Measurements from ENCODE around the gene FAM168A. TPM values are rescaled to one million over a fixed set of nuclear protein-coding genes. Genes with fewer than 3 reads are reported as not detected.
"Not testable (repeated sequence)": the region's sequence is repeated elsewhere in the genome, so short reads cannot be mapped to it uniquely, and the experiment has no call there.

The FAM168A gene
- total and polyA plus RNA-seq, 9 of the 15 experiments (the other 6 are each of a cell fraction or from before 2014, with no cell fraction given) = 0.44 to 7.2 (median 2.9) TPM

- Histone ChIP-seq H4K20me1 (replicated peaks; ENCODE audit: control insufficient read depth, insufficient read depth, low read length) (no peaks in the 10 kb centered on the region; the same call in 1 of the 2 replicates), H3K9me3 (replicated peaks; ENCODE audit: control insufficient read depth, insufficient read depth, low read depth, low read length) (no peaks in the 10 kb centered on the region), H3K27me3 (ENCODE audit: control insufficient read depth in 2 of 2, insufficient read depth in 2 of 2, low read length in 2 of 2) (no peaks in the 10 kb centered on the region), H2AFZ (ENCODE audit: low read depth, low read length) (no peak overlapping the region), H3K27ac (ENCODE audit: extremely low read depth, low read depth, low read length) (no peak overlapping the region), H3K9ac (ENCODE audit: insufficient read depth in 1 of 2, low read depth in 2 of 2, low read length in 2 of 2) (no peak overlapping the region), H3K79me2 (ENCODE audit: control insufficient read depth, insufficient read depth, low read length) (no peaks in the 10 kb centered on the region), H3K4me2 (ENCODE audit: insufficient read depth, low read length) (no peak overlapping the region), H3K4me3 (no peak overlapping the region), H3K36me3 (ENCODE audit: control insufficient read depth, insufficient read depth, low read length) (no peaks in the 10 kb centered on the region), H3K9me1 (ENCODE audit: control insufficient read depth, insufficient read depth, low read length) (no peaks in the 10 kb centered on the region), H3K4me1 (replicated peaks in 1 of 2; ENCODE audit: control insufficient read depth in 2 of 2, insufficient read depth in 2 of 2, low read length in 2 of 2) (peaks cover 0 to 8% of the 10 kb centered on the region in 2 experiments; a peak in 3 of 5 replicates)
- CTCF ChIA-PET (ENCODE audit: low intra/inter-chr PET ratio) = no interaction called here
- TF ChIP-seq, protein P1, sequence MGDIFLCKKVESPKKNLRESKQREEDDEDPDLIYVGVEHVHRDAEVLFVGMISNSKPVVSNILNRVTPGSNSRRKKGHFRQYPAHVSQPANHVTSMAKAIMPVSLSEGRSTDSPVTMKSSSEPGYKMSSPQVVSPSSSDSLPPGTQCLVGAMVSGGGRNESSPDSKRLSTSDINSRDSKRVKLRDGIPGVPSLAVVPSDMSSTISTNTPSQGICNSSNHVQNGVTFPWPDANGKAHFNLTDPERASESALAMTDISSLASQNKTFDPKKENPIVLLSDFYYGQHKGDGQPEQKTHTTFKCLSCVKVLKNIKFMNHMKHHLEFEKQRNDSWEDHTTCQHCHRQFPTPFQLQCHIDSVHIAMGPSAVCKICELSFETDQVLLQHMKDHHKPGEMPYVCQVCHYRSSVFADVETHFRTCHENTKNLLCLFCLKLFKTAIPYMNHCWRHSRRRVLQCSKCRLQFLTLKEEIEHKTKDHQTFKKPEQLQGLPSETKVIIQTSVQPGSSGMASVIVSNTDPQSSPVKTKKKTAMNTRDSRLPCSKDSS (IDR thresholded peaks at IDR 0.05; ENCODE audit: low read depth, partially characterized antibody) = no peak
- TF ChIP-seq RBM22 (IDR thresholded peaks at IDR 0.05; ENCODE audit: low read depth, low read length, poor library complexity, severe bottlenecking) = no peak
- POLR2A ChIA-PET = no interaction called here
- intact Hi-C loops (cut with micrococcal nuclease) = no loop called here
- DNase-seq (ENCODE audit: extremely low read depth in 1 of 4, low spot score in 3 of 4) = no peak
- ATAC-seq = no peak
- 13% methylated on average over 1 of the region's 1 CpG for WGBS (ENCODE audit: insufficient coverage, low coverage, missing lambda C conversion rate)
- in situ Hi-C loops (cut with MboI) = no loop called here
- FAIRE-seq = no peak
- no TSS peak for BruUV-seq (replicated peaks)
These were observed 124.7 kb downstream of the FAM168A start for GRCh38 chr11:73473252-73473651.

- in situ Hi-C loops (cut with MboI); H4K20me1 ChIP-seq (replicated peaks; ENCODE audit: control insufficient read depth, insufficient read depth, low read length); H3K4me3 ChIP-seq; H3K9ac ChIP-seq (ENCODE audit: insufficient read depth in 1 of 2, low read depth in 2 of 2, low read length in 2 of 2); intact Hi-C loops (cut with micrococcal nuclease); CTCF ChIA-PET (ENCODE audit: low intra/inter-chr PET ratio); H3K27me3 ChIP-seq (ENCODE audit: control insufficient read depth in 2 of 2, insufficient read depth in 2 of 2, low read length in 2 of 2); H3K9me1 ChIP-seq (ENCODE audit: control insufficient read depth, insufficient read depth, low read length); H3K36me3 ChIP-seq (ENCODE audit: control insufficient read depth, insufficient read depth, low read length); BruUV-seq (replicated peaks); DNase-seq (ENCODE audit: extremely low read depth in 1 of 4, low spot score in 3 of 4); ATAC-seq; FAIRE-seq; H3K4me1 ChIP-seq (replicated peaks in 1 of 2; ENCODE audit: control insufficient read depth in 2 of 2, insufficient read depth in 2 of 2, low read length in 2 of 2); H3K27ac ChIP-seq (ENCODE audit: extremely low read depth, low read depth, low read length); H2AFZ ChIP-seq (ENCODE audit: low read depth, low read length); H3K9me3 ChIP-seq (replicated peaks; ENCODE audit: control insufficient read depth, insufficient read depth, low read depth, low read length); H3K79me2 ChIP-seq (ENCODE audit: control insufficient read depth, insufficient read depth, low read length); H3K4me2 ChIP-seq (ENCODE audit: insufficient read depth, low read length); TF ChIP-seq CEBPG (CRISPR knock-in tag; IDR thresholded peaks at IDR 0.05): not testable (repeated sequence)
- WGBS (ENCODE audit: insufficient coverage, low coverage, missing lambda C conversion rate) = 26% methylated on average over 13 of the region's 13 CpGs
- POLR2A ChIA-PET = interaction anchor here (0.7 to 1.5 kb wide), 3 partner anchors 10 to 57 kb away, joined by 3 to 4 read pairs (median 3); no protein-coding TSS in a partner anchor
- TF ChIP-seq TRIM24 (IDR thresholded peaks at IDR 0.05) (0 out of 4 replicates have a peak, but pooled peaks of 1 of the 2 experiments have one; percentile 5), FOXA3 (CRISPR knock-in tag; conservative IDR thresholded peaks at IDR 0.05 in 1 of 2, IDR thresholded peaks at IDR 0.05 in 1 of 2) (peak; percentile 57 to 73; a peak in 3 of 4 replicates), CEBPG (tag; conservative IDR thresholded peaks at IDR 0.05 in 1 of 2, IDR thresholded peaks at IDR 0.05 in 1 of 2) (0 out of 4 replicates have a peak, but pooled peaks of 1 of the 2 experiments have one; percentile 40), FOXJ2 (tag; IDR thresholded peaks at IDR 0.05) (peak; percentile 73)
These were observed 127.8 kb downstream of the FAM168A start for GRCh38 chr11:73470036-73470612.
